Suprapubic skin (tissue), 3 donors: Measurements from ENCODE around the gene MREG.

ENCODE experiments used
- CTCF ChIP-seq, 2 donors: fragments of 200-600 bp in 1 of 2; fragments of 450-650 bp in 1 of 2; sonication (generic) in 1 of 2; IDR thresholded peaks; one replicate each; pipeline ENCODE4 v1.5.1; 2016 to 2019; ENCODE audit warnings: antibody characterized with exemption in 2 of 2, mild to moderate bottlenecking in 1 of 2, moderate library complexity in 1 of 2
- POLR2A ChIP-seq, 2 donors: fragments of 450-650 bp; IDR thresholded peaks; one replicate each; pipeline ENCODE4 v1.6.1; 2017; ENCODE audit warnings: antibody characterized with exemption in 2 of 2, mild to moderate bottlenecking in 2 of 2, moderate library complexity in 2 of 2

- no peak for TF ChIP-seq CTCF (IDR thresholded peaks at IDR 0.05)
- TF ChIP-seq POLR2A (IDR thresholded peaks at IDR 0.05), result no peak
These were observed 82.7 kb downstream of the MREG start for GRCh38 chr2:215930505-215931253.
